ENCODE data around the gene MROH2A.

The MROH2A gene

GRCh38 chr2:233852056-233852455, 73.9 kb downstream of the MROH2A start:
- no peaks in the 10 kb centered on the region for H3K27me3 ChIP-seq (ENCODE audit: control insufficient read depth in 1 of 2, insufficient read depth in 2 of 2, low read length in 2 of 2)
- H3K9ac ChIP-seq (ENCODE audit: low read depth in 1 of 2, low read length in 2 of 2) = no peak overlapping the region
- peaks cover 18 to 19% of the 10 kb centered on the region in 2 donors for H3K4me1 ChIP-seq (ENCODE audit: control insufficient read depth in 1 of 2, insufficient read depth in 2 of 2, low read length in 2 of 2)
- no peak overlapping the region for H3K4me3 ChIP-seq (ENCODE audit: low read depth in 1 of 2, low read length in 2 of 2)
- peaks cover 0 to 15% of the 10 kb centered on the region in 2 donors for H3K36me3 ChIP-seq (ENCODE audit: control insufficient read depth in 1 of 2, insufficient read depth in 2 of 2, low read length in 2 of 2)
- no peak overlapping the region for H3K27ac ChIP-seq (ENCODE audit: low read depth, low read length)
- no peaks in the 10 kb centered on the region for H3K9me3 ChIP-seq (ENCODE audit: control insufficient read depth in 1 of 2, low read length in 2 of 2)

- H3K4me3 ChIP-seq (ENCODE audit: low read depth in 1 of 2, low read length in 2 of 2) = peak overlapping the region; percentile 83 to 93
- H3K4me1 ChIP-seq (ENCODE audit: control insufficient read depth in 1 of 2, insufficient read depth in 2 of 2, low read length in 2 of 2) = peaks cover 25 to 26% of the 10 kb centered on the region in 2 donors
- H3K27ac ChIP-seq (ENCODE audit: low read depth, low read length) = no peak overlapping the region
- peak overlapping the region; percentile 55 to 63 for H3K9ac ChIP-seq (ENCODE audit: low read depth in 1 of 2, low read length in 2 of 2)
- peaks cover 0 to 9% of the 10 kb centered on the region in 2 donors for H3K36me3 ChIP-seq (ENCODE audit: control insufficient read depth in 1 of 2, insufficient read depth in 2 of 2, low read length in 2 of 2)
- H3K27me3 ChIP-seq (ENCODE audit: control insufficient read depth in 1 of 2, insufficient read depth in 2 of 2, low read length in 2 of 2) = no peaks in the 10 kb centered on the region
- no peaks in the 10 kb centered on the region for H3K9me3 ChIP-seq (ENCODE audit: control insufficient read depth in 1 of 2, low read length in 2 of 2)
These were observed 75.2 kb downstream of the MROH2A start for GRCh38 chr2:233853353-233853752.

- peak overlapping the region; percentile 83 to 93 for H3K4me3 ChIP-seq (ENCODE audit: low read depth in 1 of 2, low read length in 2 of 2)
- H3K4me1 ChIP-seq (ENCODE audit: control insufficient read depth in 1 of 2, insufficient read depth in 2 of 2, low read length in 2 of 2) = peaks cover 25 to 26% of the 10 kb centered on the region in 2 donors
- no peaks in the 10 kb centered on the region for H3K27me3 ChIP-seq (ENCODE audit: control insufficient read depth in 1 of 2, insufficient read depth in 2 of 2, low read length in 2 of 2)
- H3K27ac ChIP-seq (ENCODE audit: low read depth, low read length) = no peak overlapping the region
- H3K9ac ChIP-seq (ENCODE audit: low read depth in 1 of 2, low read length in 2 of 2) = peak overlapping the region; percentile 55 to 63
- H3K9me3 ChIP-seq (ENCODE audit: control insufficient read depth in 1 of 2, low read length in 2 of 2) = no peaks in the 10 kb centered on the region
- peaks cover 0 to 9% of the 10 kb centered on the region in 2 donors for H3K36me3 ChIP-seq (ENCODE audit: control insufficient read depth in 1 of 2, insufficient read depth in 2 of 2, low read length in 2 of 2)
These were observed 75.7 kb downstream of the MROH2A start for GRCh38 chr2:233853883-233854240.

- peaks cover 0 to 9% of the 10 kb centered on the region in 2 donors for H3K36me3 ChIP-seq (ENCODE audit: control insufficient read depth in 1 of 2, insufficient read depth in 2 of 2, low read length in 2 of 2)
These were observed 76.3 kb downstream of the MROH2A start, which contains the start of gene HJURP for GRCh38 chr2:233854241-233854981. Gene HJURP (minus strand): TSS chr2:233854535. CDS start chr2:233854500, 35 bp downstream.

GRCh38 chr2:233855345-233855744, 77.2 kb downstream of the MROH2A start:
- no peaks in the 10 kb centered on the region for H3K9me3 ChIP-seq (ENCODE audit: control insufficient read depth in 1 of 2, low read length in 2 of 2)
- peak overlapping the region in 1 of 2 donors; percentile 60 for H3K9ac ChIP-seq (ENCODE audit: low read depth in 1 of 2, low read length in 2 of 2)
- H3K4me3 ChIP-seq (ENCODE audit: low read depth in 1 of 2, low read length in 2 of 2) = peak overlapping the region in 1 of 2 donors; percentile 83
- H3K27me3 ChIP-seq (ENCODE audit: control insufficient read depth in 1 of 2, insufficient read depth in 2 of 2, low read length in 2 of 2) = no peaks in the 10 kb centered on the region
- peaks cover 0 to 3% of the 10 kb centered on the region in 2 donors for H3K36me3 ChIP-seq (ENCODE audit: control insufficient read depth in 1 of 2, insufficient read depth in 2 of 2, low read length in 2 of 2)
- no peak overlapping the region for H3K27ac ChIP-seq (ENCODE audit: low read depth, low read length)
- H3K4me1 ChIP-seq (ENCODE audit: control insufficient read depth in 1 of 2, insufficient read depth in 2 of 2, low read length in 2 of 2) = peaks cover 25 to 26% of the 10 kb centered on the region in 2 donors

More at GRCh38 chr2:233854241-233854981, 76.3 kb downstream of the MROH2A start, which contains the start of gene HJURP:
- no peaks in the 10 kb centered on the region for H3K27me3 ChIP-seq (ENCODE audit: control insufficient read depth in 1 of 2, insufficient read depth in 2 of 2, low read length in 2 of 2)
- H3K4me3 ChIP-seq (ENCODE audit: low read depth in 1 of 2, low read length in 2 of 2) = peak within 1 kb of the TSS; percentile 83 to 93
- no peak within 1 kb of the TSS for H3K27ac ChIP-seq (ENCODE audit: low read depth, low read length)
- peak within 1 kb of the TSS; percentile 60 to 88 for H3K9ac ChIP-seq (ENCODE audit: low read depth in 1 of 2, low read length in 2 of 2)
- H3K4me1 ChIP-seq (ENCODE audit: control insufficient read depth in 1 of 2, insufficient read depth in 2 of 2, low read length in 2 of 2) = peaks cover 25 to 26% of the 10 kb centered on the region in 2 donors
- H3K9me3 ChIP-seq (ENCODE audit: control insufficient read depth in 1 of 2, low read length in 2 of 2) = no peaks in the 10 kb centered on the region

GRCh38 chr2:233856184-233856583, 78.1 kb downstream of the MROH2A start:
- no peak overlapping the region for H3K9ac ChIP-seq (ENCODE audit: low read depth in 1 of 2, low read length in 2 of 2)
- peaks cover 25 to 26% of the 10 kb centered on the region in 2 donors for H3K4me1 ChIP-seq (ENCODE audit: control insufficient read depth in 1 of 2, insufficient read depth in 2 of 2, low read length in 2 of 2)
- no peak overlapping the region for H3K27ac ChIP-seq (ENCODE audit: low read depth, low read length)
- no peaks in the 10 kb centered on the region for H3K9me3 ChIP-seq (ENCODE audit: control insufficient read depth in 1 of 2, low read length in 2 of 2)
- no peaks in the 10 kb centered on the region for H3K27me3 ChIP-seq (ENCODE audit: control insufficient read depth in 1 of 2, insufficient read depth in 2 of 2, low read length in 2 of 2)
- H3K4me3 ChIP-seq (ENCODE audit: low read depth in 1 of 2, low read length in 2 of 2) = no peak overlapping the region
- H3K36me3 ChIP-seq (ENCODE audit: control insufficient read depth in 1 of 2, insufficient read depth in 2 of 2, low read length in 2 of 2) = no peaks in the 10 kb centered on the region

- Histone ChIP-seq H3K27me3 (ENCODE audit: control insufficient read depth in 1 of 2, insufficient read depth in 2 of 2, low read length in 2 of 2) (no peaks in the 10 kb centered on the region), H3K4me3 (ENCODE audit: low read depth in 1 of 2, low read length in 2 of 2) (no peak overlapping the region), H3K9me3 (ENCODE audit: control insufficient read depth in 1 of 2, low read length in 2 of 2) (no peaks in the 10 kb centered on the region), H3K27ac (ENCODE audit: low read depth, low read length) (no peak overlapping the region), H3K36me3 (ENCODE audit: control insufficient read depth in 1 of 2, insufficient read depth in 2 of 2, low read length in 2 of 2) (no peaks in the 10 kb centered on the region), H3K4me1 (ENCODE audit: control insufficient read depth in 1 of 2, insufficient read depth in 2 of 2, low read length in 2 of 2) (peaks cover 19 to 23% of the 10 kb centered on the region in 2 donors), H3K9ac (ENCODE audit: low read depth in 1 of 2, low read length in 2 of 2) (no peak overlapping the region)
These were observed 79.5 kb downstream of the MROH2A start for GRCh38 chr2:233857511-233858141.

GRCh38 chr2:233858331-233858730, 80.2 kb downstream of the MROH2A start:
- Histone ChIP-seq H3K36me3 (ENCODE audit: control insufficient read depth in 1 of 2, insufficient read depth in 2 of 2, low read length in 2 of 2) (no peaks in the 10 kb centered on the region), H3K9me3 (ENCODE audit: control insufficient read depth in 1 of 2, low read length in 2 of 2) (no peaks in the 10 kb centered on the region), H3K9ac (ENCODE audit: low read depth in 1 of 2, low read length in 2 of 2) (no peak overlapping the region), H3K27ac (ENCODE audit: low read depth, low read length) (no peak overlapping the region), H3K4me3 (ENCODE audit: low read depth in 1 of 2, low read length in 2 of 2) (no peak overlapping the region), H3K27me3 (ENCODE audit: control insufficient read depth in 1 of 2, insufficient read depth in 2 of 2, low read length in 2 of 2) (no peaks in the 10 kb centered on the region), H3K4me1 (ENCODE audit: control insufficient read depth in 1 of 2, insufficient read depth in 2 of 2, low read length in 2 of 2) (peaks cover 12 to 16% of the 10 kb centered on the region in 2 donors)

- peaks cover 0 to 8% of the 10 kb centered on the region in 2 donors for H3K36me3 ChIP-seq (ENCODE audit: control insufficient read depth in 1 of 2, insufficient read depth in 2 of 2, low read length in 2 of 2)
- H3K4me1 ChIP-seq (ENCODE audit: control insufficient read depth in 1 of 2, insufficient read depth in 2 of 2, low read length in 2 of 2) = peaks cover 5 to 6% of the 10 kb centered on the region in 2 donors
- H3K4me3 ChIP-seq (ENCODE audit: low read depth in 1 of 2, low read length in 2 of 2) = no peak overlapping the region
- no peaks in the 10 kb centered on the region for H3K9me3 ChIP-seq (ENCODE audit: control insufficient read depth in 1 of 2, low read length in 2 of 2)
- H3K9ac ChIP-seq (ENCODE audit: low read depth in 1 of 2, low read length in 2 of 2) = no peak overlapping the region
- no peak overlapping the region for H3K27ac ChIP-seq (ENCODE audit: low read depth, low read length)
- H3K27me3 ChIP-seq (ENCODE audit: control insufficient read depth in 1 of 2, insufficient read depth in 2 of 2, low read length in 2 of 2) = no peaks in the 10 kb centered on the region
These were observed 84.2 kb downstream of the MROH2A start for GRCh38 chr2:233862261-233862768.

- Histone ChIP-seq H3K36me3 (ENCODE audit: control insufficient read depth in 1 of 2, insufficient read depth in 2 of 2, low read length in 2 of 2) (peaks cover 0 to 8% of the 10 kb centered on the region in 2 donors), H3K9me3 (ENCODE audit: control insufficient read depth in 1 of 2, low read length in 2 of 2) (peaks cover 0 to 3% of the 10 kb centered on the region in 2 donors), H3K27ac (ENCODE audit: low read depth, low read length) (no peak overlapping the region), H3K27me3 (ENCODE audit: control insufficient read depth in 1 of 2, insufficient read depth in 2 of 2, low read length in 2 of 2) (peaks cover under 1 to 9% of the 10 kb centered on the region in 2 donors), H3K4me3 (ENCODE audit: low read depth in 1 of 2, low read length in 2 of 2) (no peak overlapping the region), H3K9ac (ENCODE audit: low read depth in 1 of 2, low read length in 2 of 2) (no peak overlapping the region), H3K4me1 (ENCODE audit: control insufficient read depth in 1 of 2, insufficient read depth in 2 of 2, low read length in 2 of 2) (no peaks in the 10 kb centered on the region)
These were observed 87.7 kb downstream of the MROH2A start for GRCh38 chr2:233865838-233866237.
